Erythroblast (primary cell): Measurements from ENCODE around the gene DARS1.

ENCODE experiments used
- GATA1 ChIP-seq: IDR thresholded peaks from 2 replicates; pipeline ENCODE4 v1.6.1; 2011; ENCODE audit warnings: low read depth, mild to moderate bottlenecking, control low read depth, low read length, moderate library complexity
- POLR2A ChIP-seq: IDR thresholded peaks from 2 replicates; pipeline ENCODE4 v1.6.1; 2011; ENCODE audit warnings: mild to moderate bottlenecking, low read length

DNA sequence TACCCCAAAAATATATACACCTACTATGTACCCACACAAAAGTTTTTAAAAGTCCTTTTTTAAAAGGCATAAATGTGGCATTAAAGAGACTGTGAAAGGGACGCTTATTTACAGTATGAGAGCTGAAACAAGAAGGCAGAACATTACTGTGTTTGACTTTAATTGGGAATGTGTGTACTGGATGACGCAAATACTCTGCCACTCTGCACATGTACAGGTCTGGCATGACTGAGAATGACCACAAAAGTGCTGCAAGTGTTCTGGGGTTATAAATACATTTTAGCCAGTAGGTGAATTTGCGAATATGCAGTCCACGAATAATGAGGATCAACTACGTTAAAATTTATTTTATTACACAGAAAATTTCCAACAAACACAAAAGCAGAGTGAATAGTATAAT lies 11.4 kb downstream of the DARS1 start:
- no peak for TF ChIP-seq POLR2A
- TF ChIP-seq GATA1: no peak
